ENCODE data around the gene CENPN. TPM values are rescaled to one million over a fixed set of nuclear protein-coding genes. Genes with fewer than 3 reads are reported as not detected.

The CENPN gene

Small RNA genes lying within 50 kb of the gene (small RNA-seq; reads per million reads assigned to genes)
- gene AC092718.3 (ENCODE audit: insufficient read depth) = not detected

Data from neuronal stem cell (in vitro differentiated cells).